ENCODE measurements around the gene SOD3. TPM values are rescaled to one million over a fixed set of nuclear protein-coding genes. Genes with fewer than 3 reads are reported as not detected.

The SOD3 gene
- polyA plus RNA-seq, 1 donor (not counting 4 experiments of a cell fraction or from before 2014, with no cell fraction given) = not detected

DNA sequence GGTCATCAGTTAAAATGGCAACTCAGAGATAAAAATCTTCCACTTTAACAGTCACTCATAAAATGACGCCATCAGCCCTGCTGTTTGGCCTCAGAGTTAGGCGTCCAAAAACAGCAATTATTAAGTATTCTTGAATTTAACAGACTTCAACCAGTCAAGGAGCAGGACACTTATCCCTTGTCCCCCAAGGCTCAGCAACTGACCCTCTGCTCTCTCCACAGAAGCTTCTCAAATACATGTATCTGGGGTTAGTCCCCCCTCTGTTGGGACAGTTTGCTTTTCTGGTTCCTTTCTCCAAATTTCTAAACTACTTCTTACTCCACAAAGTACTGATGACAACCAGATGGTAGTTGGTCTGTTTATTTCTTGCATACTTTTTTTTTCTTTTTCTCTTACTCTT, 54.4 kb downstream of the SOD3 start:
- DNase-seq (ENCODE audit: low read depth, low spot score) = no peak
- no peak for TF ChIP-seq CTCF (optimal IDR thresholded peaks at IDR 0.05 in 1 of 3, IDR thresholded peaks at IDR 0.05 in 1 of 3, conservative IDR thresholded peaks at IDR 0.05 in 1 of 3; ENCODE audit: extremely low read depth in 1 of 3, insufficient read depth in 2 of 3, low read length in 3 of 3)
- no peak for TF ChIP-seq EZH2 (IDR thresholded peaks at IDR 0.05; ENCODE audit: low read length)
- Histone ChIP-seq H3K4me1 (ENCODE audit: control insufficient read depth, extremely low read depth, insufficient read depth, low read length) (peaks cover 5% of the 10 kb centered on the region), H3K9me3 (ENCODE audit: control insufficient read depth, low read depth, low read length) (no peaks in the 10 kb centered on the region), H3K9me1 (ENCODE audit: control insufficient read depth, extremely low read depth, insufficient read depth, low read length) (no peaks in the 10 kb centered on the region), H2AFZ (ENCODE audit: control insufficient read depth, low read length) (no peak overlapping the region), H3K4me2 (ENCODE audit: control insufficient read depth, extremely low read depth, insufficient read depth, low read depth, low read length) (no peak overlapping the region), H3K27me3 (ENCODE audit: control insufficient read depth, extremely low read depth, insufficient read depth, low read length) (no peaks in the 10 kb centered on the region), H3K9ac (ENCODE audit: control insufficient read depth, extremely low read depth, insufficient read depth, low read length) (no peak overlapping the region), H3K27ac (ENCODE audit: control insufficient read depth, insufficient read depth, low read length) (no peak overlapping the region), H3K36me3 (ENCODE audit: control insufficient read depth in 2 of 2, extremely low read depth in 1 of 2, insufficient read depth in 2 of 2, low read length in 2 of 2) (no peaks in the 10 kb centered on the region), H3K79me2 (ENCODE audit: control insufficient read depth, insufficient read depth, low read length) (no peaks in the 10 kb centered on the region), H3K4me3 (ENCODE audit: control insufficient read depth in 2 of 3, extremely low read depth in 1 of 3, insufficient read depth in 2 of 3, low read depth in 1 of 3, low read length in 3 of 3) (no peak overlapping the region), H4K20me1 (ENCODE audit: control insufficient read depth, extremely low read depth, insufficient read depth, low read length) (no peaks in the 10 kb centered on the region)
- no peak for FAIRE-seq
- dilution Hi-C loops (cut with MboI; ENCODE audit: extremely low pct_ligation_motif_present, low sequenced_read_pairs) = no loop called here

Small RNA genes within 50 kb of the gene (small RNA-seq; reads per million reads assigned to genes)
- 0 reads per million in 3 experiments for gene AC006390.1 (ENCODE audit: insufficient read length in 3 of 3, low read depth in 3 of 3, low replicate concordance in 1 of 3)

Other genes starting within 250 kb of the SOD3 start
- 136 to 206 TPM (median 146 TPM) in 3 replicates for gene DHX15, start 211.0 kb upstream of the SOD3 start, polyA plus RNA-seq
- gene CCDC149, start 117.5 kb downstream of the SOD3 start, polyA plus RNA-seq = 2.0 to 3.5 TPM (median 2.1 TPM) in 3 replicates
- gene LGI2, start 235.4 kb downstream of the SOD3 start, polyA plus RNA-seq = 0.36 to 1.2 TPM (median 0.69 TPM) in 3 replicates